NCI-H1092 treated with DMSO at 0.1 percent for 48 hours (cell line): ENCODE data around the gene CPZ.

ENCODE experiments used
- DNase-seq: peaks from one replicate; lab custom pipeline; 2025; lab: John Stamatoyannopoulos, UW

CPZ gene

DNA sequence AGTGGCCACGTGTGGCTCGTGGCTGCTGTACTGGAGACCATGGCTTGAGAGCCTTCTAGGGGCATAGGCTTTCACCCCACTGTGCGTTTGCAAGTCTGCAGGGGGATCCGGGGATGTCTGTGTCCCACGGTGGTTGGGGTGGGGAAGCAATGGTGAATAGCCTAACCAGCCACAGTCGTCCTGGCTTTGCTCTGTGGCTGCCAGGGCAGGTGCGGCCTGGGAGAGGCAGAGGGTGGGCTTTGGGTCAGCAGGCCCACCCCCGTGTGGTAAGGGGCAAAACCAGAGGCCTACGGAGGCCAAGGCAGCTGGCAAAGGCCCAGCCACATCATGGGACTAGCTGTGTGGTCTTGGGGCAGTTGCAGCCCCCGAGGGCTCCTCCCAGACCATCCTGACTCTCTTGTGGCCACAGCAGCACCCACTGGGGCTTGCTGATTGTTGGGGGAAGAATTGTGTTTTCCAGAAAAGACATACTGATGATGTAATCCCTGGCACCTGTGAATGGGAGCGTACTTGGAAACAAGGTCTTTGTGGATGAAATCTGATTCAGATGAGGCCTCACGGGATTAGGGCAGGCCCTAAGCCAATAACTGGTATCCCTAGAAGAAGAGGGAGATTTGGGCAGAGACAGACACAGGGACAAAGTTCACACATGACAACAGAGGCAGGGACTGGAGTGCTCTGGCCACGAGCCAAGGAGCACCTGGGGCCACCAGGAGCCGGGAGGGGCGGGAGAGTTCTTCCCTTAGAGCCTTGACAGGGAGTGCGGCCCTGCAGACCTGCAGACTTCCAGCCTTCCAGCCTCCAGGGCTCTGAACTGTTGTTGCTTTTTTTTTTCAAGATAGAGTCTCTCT is 2.9 kb downstream of the CPZ start:
- no peak for DNase-seq

DNA sequence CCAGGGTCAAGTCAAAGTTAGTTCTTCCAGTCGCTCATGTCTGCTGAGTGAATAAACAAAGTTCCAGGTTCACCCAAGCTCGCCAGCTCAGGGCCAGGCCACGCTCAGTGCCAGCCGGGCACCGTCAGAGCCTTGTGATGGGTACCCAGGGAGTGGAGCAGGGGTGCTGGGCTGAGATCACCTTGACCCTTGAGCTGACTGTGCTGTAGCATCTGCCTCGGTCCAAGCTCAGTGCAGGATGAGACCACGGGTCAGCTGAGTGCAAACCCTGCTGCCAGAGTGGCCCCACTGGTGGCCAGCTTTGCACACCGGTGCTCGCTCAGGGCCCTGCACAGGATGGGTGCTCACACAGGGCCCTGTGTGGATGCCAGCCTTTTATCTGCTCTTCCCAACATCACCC is 4.3 kb downstream of the CPZ start:
- DNase-seq = no peak

DNA sequence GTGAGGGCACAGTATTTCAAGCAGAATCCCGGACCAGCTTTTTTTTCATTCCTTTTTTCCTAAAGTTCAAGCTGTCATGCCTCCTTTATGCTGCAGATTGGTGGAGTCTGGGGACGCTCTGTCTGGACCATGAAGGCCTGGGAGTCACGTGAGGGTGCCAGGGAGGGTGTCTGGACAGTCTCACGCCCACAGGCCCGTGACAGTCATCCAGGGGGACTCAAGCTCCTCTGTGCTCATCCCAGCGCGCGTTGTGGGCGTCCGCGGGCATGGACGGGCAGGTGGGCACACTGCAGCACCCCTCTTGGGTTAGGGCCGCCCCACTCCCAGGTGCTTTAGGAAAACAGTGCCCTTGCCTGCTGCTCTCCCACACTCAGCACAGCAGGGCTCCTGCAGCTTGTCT is 4.8 kb downstream of the CPZ start:
- no peak for DNase-seq

DNA sequence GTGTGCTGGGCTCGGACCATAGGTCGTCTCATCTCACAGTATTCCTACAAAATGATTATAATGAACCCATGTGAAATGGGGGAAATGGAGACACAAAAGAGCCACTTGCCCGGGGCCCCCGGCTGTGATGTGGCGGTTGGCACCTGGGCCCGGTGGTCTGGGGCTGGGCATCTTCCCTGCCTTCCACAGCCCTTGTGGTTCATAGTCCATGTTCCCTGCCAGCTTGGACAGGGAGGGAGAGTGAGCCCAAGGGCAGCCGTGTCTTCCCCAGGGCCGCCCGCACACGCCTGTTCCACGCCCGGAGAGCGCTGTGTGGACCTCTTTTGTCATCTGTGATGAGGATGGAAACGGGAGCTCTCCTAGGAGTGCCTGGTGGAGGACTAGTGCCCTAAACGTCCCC is 5.2 kb downstream of the CPZ start:
- DNase-seq = no peak

DNA sequence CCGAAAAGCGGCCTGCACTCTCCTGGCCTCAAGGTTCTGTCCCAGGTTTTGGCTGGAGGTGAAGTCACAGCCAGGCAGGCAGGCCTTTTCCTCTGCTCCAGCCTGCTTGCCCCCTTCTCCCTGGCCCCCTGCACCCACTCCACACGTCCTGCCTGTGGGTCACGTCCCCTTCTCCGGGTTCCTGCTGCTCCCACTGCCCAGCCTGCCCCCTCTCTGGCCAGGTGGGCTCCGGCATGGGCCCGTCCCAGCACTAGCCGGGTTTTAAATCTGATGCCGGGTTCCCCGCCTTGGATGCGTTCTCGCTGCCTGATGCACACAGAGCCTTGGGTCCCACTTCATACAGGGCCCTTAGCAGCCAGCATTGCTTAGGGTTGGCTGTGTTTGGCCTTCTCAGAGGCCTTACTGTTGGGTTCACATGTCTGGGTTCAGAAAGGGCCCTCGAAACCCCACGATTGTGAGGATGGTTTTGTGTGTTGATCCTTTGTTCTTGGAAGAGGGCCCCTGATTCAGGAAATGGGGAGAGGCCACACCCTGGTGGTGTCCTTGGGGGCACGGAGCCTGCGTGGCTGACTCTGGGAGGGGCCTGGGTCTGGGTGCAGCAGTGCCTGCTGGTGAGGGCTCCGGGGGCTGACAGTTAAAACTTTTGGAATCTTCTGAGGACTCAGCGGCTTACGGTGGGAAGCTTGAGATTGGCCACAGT is 6.0 kb downstream of the CPZ start:
- no peak for DNase-seq

DNA sequence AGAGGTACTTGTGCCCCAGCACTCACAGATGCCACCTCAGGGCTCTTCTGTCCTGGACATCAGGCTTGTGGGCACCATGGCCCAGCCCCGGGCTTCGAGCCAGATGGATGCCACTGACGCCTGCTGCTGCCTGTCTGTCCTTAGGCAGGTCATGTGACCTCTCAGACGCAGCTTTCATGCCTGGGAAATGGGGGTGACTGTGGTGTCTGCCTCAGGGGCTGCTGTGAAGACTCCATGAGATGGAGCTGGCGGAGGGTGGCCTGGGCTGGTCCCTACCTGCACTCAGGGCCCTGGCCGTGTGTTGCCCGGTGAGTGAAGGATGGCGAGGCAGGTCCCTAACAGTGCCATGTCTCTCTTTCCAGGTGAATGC is 6.5 kb downstream of the CPZ start:
- no peak for DNase-seq

DNA sequence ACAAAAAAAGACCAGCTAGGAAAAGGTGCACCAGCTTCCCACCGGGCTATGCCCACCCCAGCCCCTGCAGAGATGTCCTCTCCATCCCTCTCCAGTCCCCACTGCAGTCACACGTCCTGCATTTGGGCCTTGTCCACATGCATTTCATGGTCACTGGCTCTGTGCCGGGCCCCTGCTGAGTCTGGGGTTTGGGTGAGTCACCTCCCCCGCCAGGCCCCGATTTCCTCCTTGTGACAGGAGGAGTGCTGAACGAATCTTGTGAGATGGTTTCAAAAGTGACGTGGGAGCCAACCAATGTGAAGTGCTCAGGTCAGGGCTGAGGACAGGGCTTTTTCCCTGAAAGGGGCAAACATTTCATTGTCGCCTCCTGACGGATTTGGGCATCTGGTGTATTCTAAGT is 7.1 kb downstream of the CPZ start:
- DNase-seq = no peak

DNA sequence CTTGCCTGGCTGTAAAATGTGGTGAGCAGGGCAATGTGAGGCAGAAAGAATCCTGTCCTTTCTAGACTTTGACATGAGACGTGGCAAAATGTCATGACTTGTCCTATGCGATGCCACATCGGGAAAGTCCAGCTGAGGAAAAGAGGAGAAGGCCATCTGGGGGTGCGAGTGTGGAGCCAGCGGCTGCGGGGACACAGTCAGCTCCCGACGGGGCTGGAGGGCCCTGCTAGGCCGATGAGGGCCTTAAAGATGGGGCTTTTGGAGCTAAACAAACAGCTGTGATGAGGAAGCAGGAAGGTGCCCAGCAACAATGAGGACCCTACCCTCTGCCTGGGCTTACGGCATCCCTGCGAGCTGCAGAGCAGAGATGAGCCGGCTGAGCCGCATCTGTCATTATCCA is 7.7 kb downstream of the CPZ start:
- DNase-seq = no peak

DNA sequence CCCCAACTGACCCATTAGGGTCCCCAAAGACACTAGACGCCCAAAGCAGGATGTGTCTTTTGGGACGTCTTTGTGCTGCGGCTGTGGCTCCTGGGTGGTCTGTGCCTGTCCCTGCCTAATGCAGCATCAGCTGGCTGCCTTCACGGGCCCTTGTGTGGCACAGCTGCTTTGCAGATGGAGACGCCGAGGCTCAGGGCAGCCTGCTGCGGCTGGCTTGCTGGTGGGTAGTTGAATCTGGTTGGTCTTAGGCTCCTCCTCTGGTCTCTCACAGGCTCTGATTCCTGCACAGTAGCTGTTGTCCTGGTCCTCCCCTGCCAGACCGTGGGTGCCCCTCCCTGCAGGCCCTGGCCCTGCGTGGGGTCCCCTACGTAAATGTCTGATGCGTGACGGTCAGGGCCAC is 8.1 kb downstream of the CPZ start:
- DNase-seq = no peak

DNA sequence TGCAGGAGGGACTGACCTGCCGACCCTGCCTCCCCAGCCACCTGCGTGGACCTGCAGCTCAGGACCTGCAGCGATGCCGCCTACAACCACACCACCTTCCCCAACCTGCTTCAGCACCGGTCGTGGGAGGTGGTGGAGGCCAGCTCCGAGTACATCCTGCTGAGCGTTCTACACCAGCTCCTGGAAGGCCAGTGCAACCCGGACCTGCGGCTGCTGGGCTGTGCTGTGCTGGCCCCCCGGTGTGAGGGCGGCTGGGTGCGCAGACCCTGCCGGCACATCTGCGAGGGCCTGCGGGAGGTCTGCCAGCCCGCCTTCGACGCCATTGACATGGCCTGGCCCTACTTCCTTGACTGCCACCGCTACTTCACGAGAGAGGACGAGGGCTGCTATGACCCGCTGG is 8.5 kb downstream of the CPZ start:
- no peak for DNase-seq

DNA sequence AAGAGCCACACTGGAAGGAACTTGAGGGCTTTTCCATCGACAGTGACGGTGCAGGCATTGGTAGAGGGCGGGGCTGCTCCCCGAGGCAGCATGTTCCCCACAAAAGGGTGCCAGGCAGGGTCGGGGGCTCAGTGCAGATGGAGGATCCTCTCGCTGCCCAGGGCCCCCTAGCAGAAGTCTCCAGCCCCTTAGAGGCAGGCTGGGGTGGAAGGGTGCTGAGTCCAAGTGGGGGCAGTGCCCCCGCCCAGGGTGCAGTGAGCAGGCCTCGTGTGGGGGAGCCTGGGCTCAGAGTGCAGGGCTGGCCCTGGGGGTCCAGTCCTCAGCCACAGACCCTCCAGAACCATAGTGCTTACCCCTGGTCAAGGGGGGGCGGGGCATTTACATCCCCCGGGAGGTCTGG is 9.0 kb downstream of the CPZ start:
- DNase-seq = no peak

DNA sequence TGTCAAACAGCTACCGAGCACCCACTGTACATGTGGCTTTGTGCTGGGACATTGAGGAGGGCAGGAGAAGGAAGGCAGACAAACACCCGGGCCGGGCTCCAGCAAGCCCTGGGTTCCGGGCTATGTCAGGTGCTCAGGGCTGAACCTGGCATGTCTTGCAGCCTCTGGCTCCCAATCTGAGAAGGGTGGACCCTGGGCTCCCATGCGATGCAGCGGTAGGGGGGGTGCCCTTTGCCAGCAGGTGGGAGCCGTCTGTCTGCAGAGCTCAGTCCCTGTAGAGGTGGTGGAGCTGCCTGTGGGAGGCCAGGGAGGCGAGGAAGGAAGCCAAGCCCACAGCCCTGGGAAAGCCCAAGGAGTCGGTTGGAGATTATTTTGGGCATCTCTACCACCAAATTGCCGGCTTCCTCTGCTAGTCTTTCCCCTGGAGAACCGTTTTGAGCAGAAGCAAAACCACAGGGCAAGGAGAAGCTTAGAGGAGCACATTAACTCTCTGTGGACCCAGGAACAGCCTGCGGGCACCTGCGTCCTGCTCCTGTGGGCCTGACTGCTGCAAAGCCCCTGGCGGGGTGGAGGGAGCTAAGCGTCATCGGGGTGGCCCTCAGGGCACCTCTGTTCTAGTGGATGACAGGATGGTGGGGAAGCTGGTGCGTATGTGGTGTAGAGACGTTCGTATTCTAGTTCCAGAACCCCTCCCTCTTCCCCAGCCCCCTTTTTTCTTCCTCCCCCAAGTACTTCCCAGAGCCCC is 10.3 kb downstream of the CPZ start:
- no peak for DNase-seq

DNA sequence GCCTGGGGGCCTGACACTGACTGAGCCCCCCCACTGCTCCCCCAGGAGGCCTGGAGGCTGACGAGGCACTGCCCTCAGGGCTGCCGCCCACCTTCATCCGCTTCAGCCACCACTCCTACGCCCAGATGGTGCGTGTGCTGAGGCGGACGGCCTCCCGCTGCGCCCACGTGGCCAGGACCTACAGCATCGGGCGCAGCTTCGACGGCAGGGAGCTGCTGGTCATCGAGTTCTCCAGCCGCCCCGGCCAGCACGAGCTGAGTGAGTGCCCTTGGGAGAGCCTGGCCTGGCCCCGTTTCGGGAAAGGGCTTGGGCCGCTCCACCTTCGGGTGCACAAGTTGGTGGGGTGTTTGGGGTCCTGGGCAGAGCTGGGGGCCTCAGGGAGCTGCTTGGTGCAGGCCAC is 11.4 kb downstream of the CPZ start:
- DNase-seq = no peak

DNA sequence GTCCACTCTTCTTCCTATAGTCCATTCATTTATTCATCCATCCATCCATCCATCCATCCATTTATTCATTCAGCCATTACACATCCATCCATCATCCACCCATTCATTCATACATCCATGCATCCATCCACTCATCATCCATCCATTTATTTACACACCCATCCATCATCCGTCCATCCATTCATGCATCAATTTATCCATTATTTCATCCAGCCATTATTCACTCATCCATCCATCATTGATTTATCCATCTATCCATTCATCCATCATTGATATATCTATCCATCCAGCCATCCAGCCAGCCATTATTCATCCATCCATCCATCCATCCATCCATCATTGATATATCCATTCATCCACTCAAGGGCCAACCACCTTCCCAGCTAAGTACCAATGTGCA is 12.7 kb downstream of the CPZ start:
- DNase-seq = no peak

DNA sequence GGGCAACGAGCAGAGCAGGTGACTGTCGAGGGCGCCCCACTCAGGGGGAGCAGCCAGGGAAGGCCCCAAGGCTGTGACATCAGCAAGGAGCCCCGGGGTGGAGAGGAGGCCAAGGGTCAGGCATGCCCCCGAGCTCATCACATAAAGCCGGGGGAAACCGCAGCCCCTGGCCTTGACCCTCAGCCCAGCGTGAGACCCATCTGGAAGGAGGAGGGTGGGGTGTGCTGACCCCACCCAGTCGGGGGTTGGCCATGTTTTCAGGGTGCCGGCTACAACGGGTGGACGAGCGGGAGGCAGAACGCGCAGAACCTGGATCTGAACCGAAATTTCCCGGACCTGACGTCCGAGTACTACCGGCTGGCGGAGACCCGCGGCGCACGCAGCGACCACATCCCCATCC is 13.9 kb downstream of the CPZ start:
- no peak for DNase-seq

DNA sequence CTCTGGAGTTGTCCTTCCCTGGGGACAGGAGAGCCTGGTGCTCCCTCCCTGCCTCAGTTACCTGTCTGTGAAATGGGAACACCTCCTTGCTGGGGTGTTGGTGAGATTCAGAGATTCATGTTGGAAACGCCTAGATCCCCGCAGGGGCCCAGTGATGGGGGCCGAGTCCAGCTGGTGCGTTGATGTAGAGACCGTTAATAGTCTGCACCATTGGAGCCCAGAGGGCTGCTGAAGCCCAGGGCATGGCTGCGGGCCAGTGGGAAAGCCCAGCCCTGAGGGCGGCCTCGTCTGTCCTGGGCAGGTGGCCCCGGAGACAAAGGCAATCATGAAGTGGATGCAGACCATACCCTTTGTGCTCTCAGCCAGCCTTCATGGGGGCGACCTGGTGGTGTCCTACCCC is 14.4 kb downstream of the CPZ start:
- DNase-seq = no peak

DNA sequence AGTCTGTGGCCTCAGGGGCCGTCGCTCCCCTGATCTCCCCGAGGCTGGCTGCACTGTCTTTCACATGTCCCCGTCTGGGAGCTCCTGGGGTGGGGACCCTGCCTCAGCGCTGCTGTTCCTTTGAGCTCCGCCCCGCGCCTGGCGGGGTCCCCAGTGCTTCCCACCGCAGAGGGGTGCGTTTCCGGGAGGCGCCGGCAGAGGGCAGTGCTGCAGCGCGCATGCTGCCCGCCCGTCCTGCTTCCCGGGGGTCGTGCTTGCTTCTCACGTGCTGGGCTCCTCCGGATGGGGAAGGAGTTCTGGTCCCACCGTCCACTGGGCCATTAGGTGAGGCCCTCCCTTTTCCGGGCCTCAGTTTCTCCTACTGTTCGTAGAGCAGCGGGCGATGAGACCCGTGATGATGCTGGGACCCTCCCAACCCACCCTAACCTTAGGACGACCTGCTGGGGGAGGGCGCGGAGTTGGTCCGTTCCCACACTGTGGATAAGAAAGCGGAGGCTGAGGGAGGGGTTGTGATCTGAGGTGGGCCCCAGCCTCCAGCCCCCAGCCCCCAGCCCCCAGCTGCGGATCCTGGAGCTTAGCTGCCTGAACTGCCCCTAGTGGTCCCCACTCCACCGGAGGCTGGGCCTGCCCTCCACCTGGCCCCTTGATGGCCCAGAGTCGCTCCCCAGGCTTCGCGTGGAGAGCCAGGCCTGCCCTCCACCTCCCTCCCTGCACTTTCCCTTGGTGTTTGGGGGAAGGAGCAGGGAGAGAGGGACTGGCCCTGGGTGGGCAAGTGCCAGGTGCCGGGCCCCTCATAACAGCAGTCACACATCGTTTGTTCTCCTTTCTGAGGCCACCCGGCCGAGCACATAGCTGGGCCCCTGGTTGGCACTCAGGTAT is 15.3 kb downstream of the CPZ start:
- DNase-seq = peak; percentile 20

DNA sequence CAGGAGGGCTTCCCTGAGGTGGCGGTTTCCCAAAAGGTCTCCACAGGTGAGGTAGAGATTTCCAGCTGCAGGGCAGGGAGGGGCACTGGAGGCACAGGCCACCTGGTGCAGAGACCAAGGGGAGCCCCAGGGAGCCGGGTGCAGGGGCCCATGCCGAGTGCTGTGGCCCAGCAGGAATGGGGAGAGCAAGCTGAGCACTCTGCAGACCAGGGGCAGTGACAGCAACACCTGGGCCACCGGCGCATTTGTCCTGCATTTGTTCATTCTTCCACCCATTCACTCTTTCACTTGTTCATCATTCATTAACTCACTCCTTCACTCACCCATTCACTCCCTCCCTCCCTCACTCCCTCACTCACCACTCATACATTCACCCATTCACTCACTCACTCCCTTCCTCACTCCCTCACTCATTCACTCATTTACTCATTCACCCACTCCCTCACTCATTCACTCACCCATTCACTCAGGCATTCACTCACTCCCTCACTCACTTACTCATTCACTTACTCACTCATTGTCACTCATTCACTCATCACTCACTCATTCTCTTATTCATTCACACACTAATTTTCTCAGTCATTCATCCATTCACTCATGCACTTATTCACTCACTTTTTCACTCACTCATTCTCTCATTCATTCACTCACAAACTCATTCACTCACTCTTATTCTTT is 16.3 kb downstream of the CPZ start:
- DNase-seq = no peak

DNA sequence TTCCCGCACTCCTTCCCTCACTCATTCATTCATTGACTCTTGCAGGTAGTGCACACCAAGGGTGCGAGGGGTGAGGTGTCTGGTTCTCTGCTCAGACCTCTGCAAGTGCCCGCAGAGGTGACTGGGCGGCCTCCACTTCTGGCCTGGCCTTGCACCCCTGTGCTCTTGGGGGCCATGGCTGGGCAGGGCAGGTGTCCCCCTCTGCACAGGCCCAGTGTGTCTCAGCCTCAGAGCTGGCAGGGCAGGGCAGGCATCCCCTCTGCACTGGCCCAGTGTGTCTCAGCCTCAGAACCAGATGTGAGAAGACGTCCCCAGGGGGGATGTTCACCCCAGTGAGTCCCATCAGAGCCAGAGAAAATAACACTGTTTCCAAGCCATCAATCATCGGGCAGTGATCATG is 16.8 kb downstream of the CPZ start:
- no peak for DNase-seq

DNA sequence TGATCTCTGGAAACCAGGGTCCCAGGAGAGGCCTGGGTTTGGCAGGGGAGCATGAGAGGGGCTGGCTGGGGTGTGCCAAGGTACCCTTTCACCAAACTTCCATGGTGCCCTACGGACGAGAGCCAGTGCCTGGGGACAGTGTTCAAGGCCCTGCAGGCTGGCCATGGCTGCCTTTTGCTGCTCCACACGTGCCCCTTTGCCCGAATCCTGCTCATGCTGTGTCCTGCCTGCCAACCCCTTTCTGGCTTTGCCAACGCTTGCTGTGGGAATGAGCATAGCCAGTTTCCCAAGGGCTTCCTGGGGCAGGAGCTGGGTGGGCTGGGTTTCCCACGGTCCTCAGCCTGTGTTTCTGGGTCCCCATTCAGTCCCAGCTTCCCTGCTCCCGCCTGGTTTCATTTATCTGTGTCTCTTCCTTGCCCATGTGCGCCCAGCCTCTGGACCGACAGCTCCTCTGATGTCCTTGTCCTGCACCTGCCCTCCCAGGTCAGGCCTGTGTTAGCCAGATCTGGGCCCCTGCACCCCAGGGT is 17.3 kb downstream of the CPZ start:
- DNase-seq = no peak

DNA sequence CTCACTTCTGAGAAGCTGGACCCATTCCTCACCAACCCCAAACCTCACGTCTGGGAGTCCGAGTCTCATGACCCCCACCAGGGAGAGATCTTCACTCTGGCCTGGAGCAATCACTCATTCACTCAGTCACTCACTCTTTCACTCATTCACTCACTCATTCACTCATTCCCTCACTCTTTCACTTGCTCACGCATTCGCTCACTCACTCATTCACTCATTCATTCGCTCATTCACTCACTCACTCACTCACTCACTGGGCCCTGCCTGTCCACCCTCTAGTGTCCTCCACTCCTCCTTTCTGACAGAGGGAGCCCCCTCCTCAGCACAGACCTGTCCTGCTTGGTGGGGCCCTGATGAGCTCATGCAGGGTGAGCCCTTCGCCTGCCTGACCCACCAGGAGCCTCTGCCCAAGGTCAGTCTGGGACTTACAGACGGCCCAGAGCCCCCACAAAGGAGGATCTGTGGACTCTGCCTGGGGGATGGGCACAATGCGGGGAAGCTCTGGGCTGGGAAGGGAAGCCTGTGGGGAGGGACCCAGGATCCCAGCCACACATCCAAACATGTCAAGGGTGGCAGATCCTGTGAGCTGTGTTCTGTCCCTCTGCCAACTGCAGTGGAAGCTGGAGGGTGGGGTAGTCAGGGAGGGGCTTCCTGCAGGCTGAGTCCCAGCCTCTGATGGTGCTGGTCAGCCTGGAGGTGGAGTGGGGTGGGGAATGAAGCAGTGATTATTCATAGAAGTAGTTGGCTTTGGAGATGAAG is 18.5 kb downstream of the CPZ start:
- no peak for DNase-seq
